Activated CD4-positive, CD25-positive, alpha-beta regulatory T cell treated with anti-CD3 and anti-CD28 coated beads, Interleukin-2, amount 50 U/mL, for 24 hours (primary cell): ENCODE data around the gene GDAP2.

ENCODE experiments used
- ATAC-seq, 2 donors: fragments of 150-1000 bp; cut with Tn5 transposase; one replicate each; pipeline ENCODE4 v1.10.0; 2021; ENCODE audit warnings: mild to moderate bottlenecking in 1 of 2, moderate library complexity in 1 of 2

The GDAP2 gene

DNA sequence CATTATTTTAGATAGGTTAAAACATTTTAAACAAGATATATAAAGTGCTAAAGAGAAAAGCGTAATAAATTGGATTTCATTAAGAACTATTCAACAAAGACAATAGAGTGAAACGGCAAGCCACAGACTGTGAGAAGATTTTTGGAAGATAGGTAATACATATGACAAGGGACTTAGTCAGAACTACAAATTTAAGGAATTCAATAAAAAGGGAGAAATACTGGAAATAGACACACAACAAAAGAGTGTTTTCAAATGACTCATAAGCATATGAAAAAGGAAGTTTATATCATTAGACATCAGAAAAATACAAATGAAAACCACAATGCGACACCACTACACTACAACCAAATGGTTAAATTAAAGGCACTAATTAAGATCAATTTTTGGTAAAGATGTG, 90.5 kb downstream of the GDAP2 start:
- no peak for ATAC-seq

DNA sequence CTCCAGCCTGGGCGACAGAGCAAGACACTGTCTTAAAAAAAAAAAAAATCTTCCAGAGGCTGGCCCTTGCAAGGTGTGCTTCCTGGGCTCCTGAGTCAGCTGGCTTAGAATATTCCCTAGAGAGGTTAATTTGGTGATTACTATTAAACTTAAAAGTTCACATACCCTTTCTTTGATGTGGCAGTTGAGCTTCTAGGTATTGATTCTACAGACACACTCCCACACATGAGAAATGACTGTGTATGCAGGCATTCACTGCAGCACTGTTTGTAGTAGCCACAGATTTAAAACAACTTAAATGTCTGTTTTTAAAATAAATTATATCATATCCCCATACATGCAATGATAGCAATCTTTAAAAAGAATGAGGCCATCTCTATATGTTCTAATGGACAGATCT, 93.4 kb downstream of the GDAP2 start:
- no peak for ATAC-seq

DNA sequence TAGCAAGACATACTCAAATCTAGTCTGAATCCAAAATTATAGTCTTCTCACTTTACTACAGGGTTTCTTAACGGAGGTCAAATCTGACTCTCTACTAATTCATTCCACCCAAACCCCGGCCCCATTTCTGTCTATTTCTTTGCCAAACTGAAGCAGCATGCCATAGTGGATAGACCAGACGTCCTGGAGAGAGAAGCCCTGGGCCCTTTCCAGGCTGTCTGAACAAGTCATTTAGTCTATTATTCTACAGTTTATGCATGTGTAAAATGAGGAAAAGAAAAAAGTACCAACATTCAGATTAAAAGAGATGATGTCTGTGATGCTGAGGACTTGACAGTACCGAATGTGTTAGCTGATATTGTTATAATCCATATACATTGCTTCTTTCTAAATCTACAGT, 95.0 kb downstream of the GDAP2 start:
- ATAC-seq = no peak

DNA sequence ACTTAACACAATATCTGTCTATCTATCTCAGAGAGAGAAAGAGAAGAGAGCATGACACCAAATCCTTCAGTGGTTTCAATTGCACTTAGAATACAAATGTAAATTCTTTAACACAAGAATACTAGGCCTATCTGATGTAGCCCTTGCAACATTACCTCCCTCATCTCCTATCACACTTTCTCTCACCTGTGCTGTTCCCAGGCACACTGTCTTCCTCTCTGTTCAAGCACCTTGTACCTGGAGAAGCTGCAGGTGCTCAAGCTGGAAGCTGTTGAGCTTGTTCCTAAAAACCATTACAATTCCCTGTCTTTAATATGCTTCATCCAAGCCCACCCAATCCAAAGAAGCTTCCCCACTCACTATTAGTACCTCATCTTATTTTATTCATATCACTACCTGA, 97.0 kb downstream of the GDAP2 start:
- no peak for ATAC-seq

DNA sequence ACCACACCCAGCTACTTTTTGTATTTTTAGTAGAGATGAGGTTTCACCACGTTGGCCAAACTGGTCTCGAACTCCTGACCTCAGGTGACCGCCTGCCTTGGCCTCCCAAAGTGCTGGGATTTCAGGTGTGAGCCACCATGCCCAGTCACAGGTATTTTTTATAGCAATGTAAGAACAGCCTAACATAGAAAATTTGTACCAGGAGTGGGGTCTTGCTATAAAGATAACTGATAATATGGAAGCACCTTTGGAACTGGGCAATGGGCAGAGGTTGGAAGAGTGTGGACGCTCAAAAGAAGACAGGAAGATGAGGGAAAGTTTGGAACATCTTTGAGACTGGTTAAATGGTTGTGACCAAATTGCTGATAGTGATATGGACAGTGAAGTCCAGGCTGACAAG, 99.2 kb downstream of the GDAP2 start:
- no peak for ATAC-seq

GRCh38 chr1:117828201-117828600, 101.2 kb downstream of the GDAP2 start:
- no peak for ATAC-seq

DNA sequence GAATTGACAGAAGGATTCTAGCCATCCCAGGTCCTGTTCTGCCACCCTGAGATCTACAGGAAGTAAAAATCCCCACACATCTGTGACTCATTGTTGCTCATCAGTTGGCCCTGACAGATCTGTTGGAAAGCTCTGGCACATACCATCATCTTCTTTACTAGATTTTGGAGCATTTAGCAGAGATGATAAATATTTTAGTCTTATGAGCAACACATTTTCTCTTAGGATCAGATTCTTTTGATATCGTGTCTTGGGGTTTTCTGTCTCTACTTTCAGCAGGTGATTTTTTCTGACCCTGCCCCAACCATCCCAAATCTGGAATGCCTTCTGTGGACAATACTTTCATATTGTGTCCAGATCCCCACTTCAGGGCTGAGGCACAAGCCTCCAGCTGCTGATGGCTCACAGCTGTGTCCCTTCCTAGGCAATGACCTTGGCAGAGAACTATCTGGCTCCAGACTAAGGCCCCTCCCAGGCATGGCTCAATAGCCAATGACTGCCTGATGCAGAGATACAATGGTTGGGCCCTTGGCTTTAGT, 102.8 kb downstream of the GDAP2 start:
- no peak for ATAC-seq

DNA sequence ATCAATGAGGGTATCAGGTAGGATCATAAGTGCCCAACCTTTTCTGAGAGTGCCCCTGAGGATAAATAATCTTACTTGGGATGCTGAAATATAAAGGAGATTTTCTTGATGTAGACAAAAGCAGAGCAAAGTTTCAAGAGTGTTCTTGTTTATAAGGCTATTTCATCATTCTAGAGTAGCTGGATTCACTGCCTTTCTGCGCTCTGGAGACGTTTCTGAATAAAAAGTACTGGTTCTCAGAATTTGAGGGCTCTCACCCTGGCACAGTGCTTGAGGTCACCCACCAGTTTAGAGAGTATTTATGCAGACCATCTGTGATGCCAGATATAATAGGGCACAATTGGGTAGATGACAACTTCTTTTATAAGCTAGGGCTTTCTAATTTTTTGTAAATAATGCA, 103.3 kb downstream of the GDAP2 start:
- no peak for ATAC-seq

- no peak for ATAC-seq
Measured at GRCh38 chr1:117825414-117825813, 104.0 kb downstream of the GDAP2 start.

GRCh38 chr1:117824616-117825015, 104.8 kb downstream of the GDAP2 start:
- ATAC-seq = no peak

DNA sequence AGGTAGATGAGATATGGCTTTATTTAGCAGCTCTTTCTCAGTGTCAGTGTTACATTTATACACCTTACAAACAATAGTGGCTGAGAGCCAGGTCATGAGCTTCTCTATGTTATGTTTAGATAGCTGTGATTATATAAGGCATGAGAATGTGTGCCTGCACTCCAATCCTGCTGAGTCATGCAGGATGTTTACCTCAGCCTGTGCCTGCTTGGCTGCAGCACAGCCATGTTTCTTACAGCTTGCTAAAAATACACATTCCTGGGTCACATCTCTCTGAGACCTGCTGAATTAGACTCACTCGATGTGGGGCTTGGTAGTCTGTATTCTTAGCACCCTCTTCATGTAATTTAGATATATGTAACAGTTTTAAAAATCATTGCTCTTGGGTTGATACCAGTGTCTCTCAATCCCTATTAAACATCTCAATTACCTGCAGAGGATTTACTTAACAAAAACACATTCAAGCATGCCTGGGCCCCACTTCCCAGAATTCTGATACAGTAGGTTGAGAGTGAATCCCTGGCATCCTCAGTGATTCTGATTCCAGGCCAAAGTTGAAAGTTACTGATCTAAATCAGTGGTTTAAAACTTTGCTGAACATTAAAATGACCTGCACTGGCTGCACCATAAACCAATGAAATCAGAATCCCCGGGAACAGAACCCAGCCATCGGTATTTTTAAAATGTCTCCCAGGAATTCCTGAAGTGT, 107.5 kb downstream of the GDAP2 start:
- ATAC-seq = no peak

- ATAC-seq = no peak
Measured at GRCh38 chr1:117821382-117821755, 108.1 kb downstream of the GDAP2 start.

- no peak for ATAC-seq
Measured at GRCh38 chr1:117820694-117821381, 108.6 kb downstream of the GDAP2 start.

- ATAC-seq = no peak
Measured at GRCh38 chr1:117820096-117820495, 109.3 kb downstream of the GDAP2 start.

DNA sequence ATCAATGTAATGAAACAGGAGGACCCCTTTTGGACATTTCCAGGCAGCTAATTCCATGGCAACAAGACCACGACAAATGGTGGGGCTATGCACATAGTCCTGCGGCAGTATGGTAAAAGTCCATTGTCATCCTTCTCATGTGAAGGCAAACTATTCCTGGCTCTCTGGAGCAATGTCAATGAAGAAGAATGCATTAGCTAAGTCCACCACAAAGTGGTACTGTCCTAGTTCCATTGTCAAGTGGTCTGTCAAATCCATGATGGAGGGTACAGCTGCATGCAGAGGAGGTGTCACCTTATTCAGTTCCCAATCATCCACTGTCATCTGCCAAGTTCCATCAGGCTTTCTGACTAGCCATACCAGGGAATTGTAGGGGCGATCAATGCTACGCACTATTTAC, 110.1 kb downstream of the GDAP2 start:
- ATAC-seq = no peak

- no peak for ATAC-seq
Measured at GRCh38 chr1:117818456-117818855, 111.0 kb downstream of the GDAP2 start.

DNA sequence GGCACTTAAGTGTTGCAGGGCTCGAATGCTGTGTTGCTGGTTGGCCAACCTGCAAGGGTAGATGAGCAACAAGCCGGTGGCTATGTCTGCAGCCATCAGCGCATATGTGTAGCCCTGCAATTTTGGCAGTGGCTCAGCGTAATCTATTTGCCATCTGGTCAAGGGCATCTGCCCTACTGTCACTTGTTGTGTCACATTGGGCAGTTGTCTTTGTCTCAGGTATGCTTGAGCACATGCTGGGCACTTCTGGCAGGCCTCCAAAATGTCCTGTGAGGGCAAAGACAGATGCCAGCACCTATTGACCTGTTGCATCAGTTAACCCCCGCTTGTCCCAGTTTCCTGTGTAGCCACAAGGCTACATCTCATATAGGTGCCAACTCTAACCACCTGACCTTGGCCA, 111.8 kb downstream of the GDAP2 start:
- ATAC-seq = no peak

- no peak for ATAC-seq
Measured at GRCh38 chr1:117815926-117816325, 113.5 kb downstream of the GDAP2 start.

DNA sequence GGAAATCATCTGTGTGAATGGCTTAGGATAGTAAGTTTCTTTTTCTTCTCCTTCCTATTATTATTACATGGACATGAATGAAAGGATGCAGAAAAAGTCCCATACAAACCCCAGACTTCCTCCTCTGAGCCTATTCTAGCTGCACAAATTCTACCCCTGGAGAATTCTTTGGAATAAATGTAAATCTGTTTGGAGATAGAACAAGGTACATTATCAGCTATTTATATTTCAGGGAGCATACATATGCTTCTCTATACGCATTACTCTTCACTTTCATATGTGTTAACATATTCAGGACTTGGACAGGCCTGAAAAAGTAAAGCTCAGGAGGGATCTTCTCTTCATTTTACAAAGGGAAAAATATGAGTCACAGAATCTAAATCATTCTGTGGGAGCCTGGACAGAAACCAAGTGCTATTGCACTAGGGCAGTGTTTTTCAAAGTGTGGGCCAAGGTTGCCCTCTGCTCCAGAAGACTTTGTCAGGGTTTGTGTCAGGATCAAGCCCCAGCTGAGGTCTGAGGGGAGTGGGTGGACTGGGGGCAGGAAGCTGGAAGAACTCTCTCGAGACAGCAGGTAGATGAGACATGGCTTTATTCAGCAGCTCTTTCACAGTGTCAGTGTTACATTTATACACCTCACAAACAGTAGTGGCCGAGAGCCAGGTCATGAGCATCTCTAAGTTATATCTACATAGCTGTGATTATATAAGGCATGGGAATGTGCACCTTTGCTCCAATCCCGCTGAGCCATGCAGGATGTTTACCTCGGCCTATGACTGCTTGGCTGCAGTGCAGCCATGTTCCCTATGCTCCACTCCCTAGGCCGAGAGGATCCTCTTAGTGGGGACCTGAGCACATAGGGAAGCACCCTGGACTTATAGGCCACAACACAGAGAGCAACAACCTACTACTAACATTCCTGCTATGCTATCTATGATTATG, 114.3 kb downstream of the GDAP2 start:
- ATAC-seq = no peak
